Stimulated activated CD8-positive, alpha-beta memory T cell treated with anti-CD3 and anti-CD28 coated beads, Interleukin-12 subunit alpha, Interleukin-12 subunit beta, amount 100 ng/mL, for 24 hours (primary cell): Measurements from ENCODE around the gene TCF7L1.
"Not testable (repeated sequence)": the region's sequence is repeated elsewhere in the genome, so short reads cannot be mapped to it uniquely, and the experiment has no call there.

Source experiments
- DNase-seq: peaks from one replicate; pipeline ENCODE4 v3.0.0-alpha.2; 2020; ENCODE audit errors: extremely low read depth

The TCF7L1 gene, protein sequence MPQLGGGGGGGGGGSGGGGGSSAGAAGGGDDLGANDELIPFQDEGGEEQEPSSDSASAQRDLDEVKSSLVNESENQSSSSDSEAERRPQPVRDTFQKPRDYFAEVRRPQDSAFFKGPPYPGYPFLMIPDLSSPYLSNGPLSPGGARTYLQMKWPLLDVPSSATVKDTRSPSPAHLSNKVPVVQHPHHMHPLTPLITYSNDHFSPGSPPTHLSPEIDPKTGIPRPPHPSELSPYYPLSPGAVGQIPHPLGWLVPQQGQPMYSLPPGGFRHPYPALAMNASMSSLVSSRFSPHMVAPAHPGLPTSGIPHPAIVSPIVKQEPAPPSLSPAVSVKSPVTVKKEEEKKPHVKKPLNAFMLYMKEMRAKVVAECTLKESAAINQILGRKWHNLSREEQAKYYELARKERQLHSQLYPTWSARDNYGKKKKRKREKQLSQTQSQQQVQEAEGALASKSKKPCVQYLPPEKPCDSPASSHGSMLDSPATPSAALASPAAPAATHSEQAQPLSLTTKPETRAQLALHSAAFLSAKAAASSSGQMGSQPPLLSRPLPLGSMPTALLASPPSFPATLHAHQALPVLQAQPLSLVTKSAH

GRCh38 chr2:85132834-85133637 is at the start of gene TCF7L1:
TSS of gene TCF7L1 (plus strand) at chr2:85133392. CDS start at chr2:85133685, 293 bp downstream.
- DNase-seq, result no peak

DNA sequence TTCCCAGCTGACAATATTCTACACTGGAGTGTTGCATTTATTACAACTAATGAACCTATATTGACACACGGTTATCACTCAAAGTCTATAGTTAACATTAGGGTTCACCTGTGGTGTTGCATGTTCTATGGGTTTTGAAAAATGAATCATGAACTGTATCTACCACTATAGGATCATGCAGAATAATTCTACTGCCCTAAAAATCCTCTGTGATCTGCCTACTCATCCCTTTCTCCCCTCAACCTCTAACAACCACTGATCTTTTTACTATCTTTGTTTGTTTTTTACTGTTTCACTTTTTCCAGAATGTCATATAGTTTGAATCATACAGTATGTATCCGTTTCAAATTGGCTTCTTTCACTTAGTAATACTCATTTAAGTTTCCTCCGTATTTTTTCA is 47.6 kb upstream of the TCF7L1 start:
- no peak for DNase-seq

DNA sequence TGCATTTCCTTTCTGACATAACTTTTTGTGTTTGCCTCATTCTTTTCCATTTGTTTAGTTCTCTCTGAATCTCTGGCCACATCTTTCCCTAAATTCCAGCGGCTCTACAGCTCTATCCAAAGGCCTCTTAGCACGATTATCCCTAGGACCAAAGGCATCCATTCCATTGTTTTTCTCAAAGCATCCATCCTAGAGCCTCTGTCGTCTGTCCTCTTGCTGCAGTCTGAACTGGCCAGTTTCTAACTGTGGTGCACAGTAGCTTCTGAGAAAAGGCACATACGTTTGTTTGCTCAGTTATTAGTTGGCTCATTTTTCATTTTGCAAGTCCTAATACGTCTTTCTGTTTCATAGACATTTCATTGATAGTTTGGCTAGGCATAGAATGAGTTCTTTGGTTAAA is 45.7 kb upstream of the TCF7L1 start:
- DNase-seq, result no peak

GRCh38 chr2:85088921-85089320 is 44.3 kb upstream of the TCF7L1 start:
- DNase-seq, result no peak

DNA sequence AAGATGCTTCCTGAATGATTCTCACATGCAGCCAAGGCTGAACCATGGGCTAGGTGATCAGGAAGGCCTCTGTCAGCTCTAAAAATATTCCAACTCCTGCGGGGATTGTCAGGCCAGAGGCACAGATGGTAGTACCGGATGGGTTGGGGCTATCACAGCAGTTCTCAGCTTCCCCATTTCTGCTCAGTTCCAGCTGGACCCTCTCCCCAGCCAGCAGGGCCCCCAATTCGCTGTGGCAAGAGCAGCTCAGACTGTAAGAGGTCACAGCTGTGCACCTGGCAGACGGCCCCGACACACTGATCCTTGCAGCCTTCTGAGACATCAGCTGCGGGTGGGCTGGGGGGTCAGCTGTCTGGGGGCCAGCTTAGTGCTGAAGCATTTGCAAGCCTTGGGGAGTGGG is 43.6 kb upstream of the TCF7L1 start:
- DNase-seq, result no peak

DNA sequence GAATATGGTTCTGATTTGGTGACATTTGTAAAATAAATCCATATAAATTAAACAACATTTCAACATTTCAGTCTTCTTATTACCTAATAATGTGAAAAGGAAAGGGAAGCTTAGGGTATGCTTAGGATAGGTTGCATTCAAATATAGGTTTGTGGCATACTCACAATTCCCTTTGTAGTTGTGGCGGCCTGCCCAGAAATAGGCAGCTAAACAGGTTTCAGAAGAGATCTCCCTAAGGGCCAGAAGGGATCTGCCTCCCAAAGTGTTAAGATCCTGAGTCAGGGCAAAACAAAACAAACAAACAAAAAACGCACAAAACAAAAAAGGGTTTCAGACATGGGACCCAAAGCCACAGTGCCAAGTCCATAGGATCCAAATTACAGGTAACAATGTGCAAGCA is 41.4 kb upstream of the TCF7L1 start:
- DNase-seq, result no peak

DNA sequence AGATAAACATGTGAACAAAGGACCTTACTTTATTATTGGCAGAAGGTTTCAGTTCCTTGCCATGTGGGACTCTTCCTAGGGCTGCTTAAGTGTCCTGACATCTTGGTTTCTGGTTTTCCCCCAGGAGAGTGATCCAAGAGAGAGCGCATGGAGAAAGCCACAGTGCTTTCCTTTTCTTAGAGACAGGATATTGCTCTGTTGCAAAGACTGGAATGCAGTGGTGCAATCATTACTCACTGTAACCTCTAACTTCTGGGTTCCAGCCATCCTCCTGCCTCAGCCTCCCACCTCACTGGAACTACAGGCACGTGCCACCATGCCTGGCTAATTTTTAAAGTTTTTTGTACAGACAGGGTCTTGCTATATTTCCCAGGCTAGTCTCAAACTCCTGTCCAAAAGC is 38.1 kb upstream of the TCF7L1 start:
- DNase-seq, result no peak

DNA sequence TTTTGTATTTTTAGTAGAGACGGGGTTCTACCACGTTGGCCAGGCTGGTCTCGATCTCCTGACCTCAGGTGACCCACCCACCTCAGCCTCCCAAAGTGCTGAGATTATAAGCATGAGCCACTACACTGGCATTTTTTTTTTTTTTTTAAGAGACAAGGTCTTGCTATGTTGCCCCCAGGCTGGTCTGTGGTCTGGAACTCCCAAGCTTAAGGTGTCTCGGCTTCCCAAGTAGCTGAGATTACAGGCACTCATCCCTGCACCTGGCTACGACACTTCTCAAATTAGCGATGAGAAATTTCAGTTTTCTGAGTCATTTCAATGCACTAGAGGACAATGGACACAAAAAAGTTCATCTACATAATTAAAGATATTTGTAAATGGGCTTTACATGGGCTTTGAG is 36.6 kb upstream of the TCF7L1 start:
- no peak for DNase-seq

DNA sequence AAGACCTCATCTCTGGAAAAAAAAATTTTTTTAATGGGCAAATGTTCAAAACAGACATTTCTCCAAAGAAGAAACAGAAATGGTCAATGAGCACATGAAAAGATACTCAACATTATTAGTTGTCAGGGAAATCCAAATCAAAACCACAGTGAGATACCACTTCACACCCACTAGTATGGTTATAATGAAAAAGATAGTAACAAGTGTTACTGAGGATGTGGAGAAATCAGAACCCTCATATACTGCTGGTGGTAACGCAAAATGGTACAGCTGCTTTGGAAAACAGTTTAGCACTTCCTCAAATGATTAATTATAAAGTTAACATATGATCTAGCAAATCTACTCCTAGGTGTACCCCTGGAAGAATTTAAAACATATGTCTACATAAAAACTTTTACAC is 29.0 kb upstream of the TCF7L1 start:
- DNase-seq, result no peak

DNA sequence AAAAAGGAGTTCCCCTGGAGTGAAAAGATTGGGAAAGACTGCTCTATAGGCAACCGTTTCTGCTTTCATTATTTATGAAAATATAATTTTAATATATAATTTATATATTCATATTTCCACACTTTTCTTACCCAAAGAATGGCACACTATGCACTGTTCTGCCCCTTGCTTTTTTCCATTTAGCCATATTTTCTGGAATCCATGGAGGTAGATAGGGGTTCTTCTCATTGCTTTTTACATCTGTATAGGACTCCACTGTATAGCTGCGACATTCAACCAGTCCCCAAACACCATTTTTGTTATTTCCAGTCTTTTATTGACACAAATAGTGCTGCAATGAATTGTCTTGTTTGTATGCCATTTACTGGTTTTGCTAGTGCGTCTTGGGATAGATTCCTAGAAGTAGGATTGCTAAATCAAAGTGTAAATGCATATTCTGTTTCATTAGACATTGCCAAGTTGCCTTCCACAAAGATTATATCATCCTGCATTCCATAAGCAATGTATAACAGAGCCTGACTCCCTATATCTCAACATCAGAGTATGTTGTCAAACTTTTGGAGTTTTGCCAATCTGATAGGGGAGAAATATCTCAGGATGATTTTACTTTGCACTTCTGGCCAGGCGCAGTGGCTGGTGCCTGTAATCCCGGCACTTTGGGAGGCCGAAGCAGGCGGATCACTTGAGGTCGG is 26.6 kb upstream of the TCF7L1 start:
- no peak for DNase-seq

- no peak for DNase-seq
Observed at GRCh38 chr2:85110991-85111560, 22.1 kb upstream of the TCF7L1 start.

DNA sequence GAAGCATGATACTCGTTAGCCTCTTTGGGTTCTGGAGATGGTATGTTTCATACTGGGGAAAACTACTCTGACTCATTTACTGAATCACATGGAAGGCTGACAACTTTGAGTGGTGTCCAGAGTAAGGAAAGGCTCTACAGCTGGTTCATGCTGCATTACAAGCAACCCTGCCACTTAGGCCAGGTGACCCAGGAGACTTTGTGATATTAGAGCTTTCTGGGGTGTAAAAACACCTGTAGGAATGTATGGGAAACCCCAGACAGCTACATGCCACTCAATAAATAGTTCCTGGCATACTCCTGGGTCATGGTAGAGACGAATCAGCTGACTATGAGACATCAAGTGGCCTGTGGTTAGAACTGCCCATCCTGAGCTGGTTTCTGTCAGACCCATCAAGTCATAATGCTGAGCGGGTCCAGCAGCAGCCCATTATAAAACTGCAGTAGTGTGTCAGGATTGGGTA is 21.3 kb upstream of the TCF7L1 start:
- DNase-seq, result no peak

GRCh38 chr2:85112906-85113625 is 20.1 kb upstream of the TCF7L1 start:
- no peak for DNase-seq

DNA sequence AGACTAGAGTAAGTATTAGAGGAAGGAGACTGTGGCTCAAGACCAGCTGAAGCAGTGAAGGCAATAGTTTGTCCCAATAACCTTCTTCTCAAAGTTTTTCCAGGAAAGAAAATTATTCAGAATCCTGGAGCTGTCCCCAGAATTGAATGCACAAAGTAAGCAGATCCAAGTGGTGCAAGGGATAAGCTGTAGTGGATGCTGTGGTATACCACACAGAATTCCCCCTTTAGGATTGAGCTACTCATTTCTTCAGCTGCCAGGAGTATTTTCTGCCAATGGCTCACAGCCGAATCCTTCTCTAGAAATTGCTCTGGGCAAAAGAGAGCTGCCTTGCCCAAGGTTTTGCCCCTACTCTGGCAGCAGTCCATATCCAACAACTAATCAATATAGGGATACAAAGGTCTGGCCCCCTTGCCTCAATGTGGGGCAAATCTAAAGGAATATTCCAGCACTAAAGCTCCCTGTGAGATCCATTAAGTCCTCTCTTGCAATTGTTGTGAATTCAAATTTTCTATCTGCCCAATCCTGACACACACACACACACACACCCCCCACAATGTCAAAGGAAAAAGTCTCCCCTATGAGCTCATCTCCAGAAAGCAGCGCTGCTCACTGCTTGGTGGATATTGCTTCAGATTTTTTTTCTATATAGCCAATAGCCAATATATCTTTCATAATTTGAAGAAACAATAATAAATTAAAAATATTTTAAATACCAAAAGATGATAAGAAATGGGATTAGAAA is 18.4 kb upstream of the TCF7L1 start:
- no peak for DNase-seq

DNA sequence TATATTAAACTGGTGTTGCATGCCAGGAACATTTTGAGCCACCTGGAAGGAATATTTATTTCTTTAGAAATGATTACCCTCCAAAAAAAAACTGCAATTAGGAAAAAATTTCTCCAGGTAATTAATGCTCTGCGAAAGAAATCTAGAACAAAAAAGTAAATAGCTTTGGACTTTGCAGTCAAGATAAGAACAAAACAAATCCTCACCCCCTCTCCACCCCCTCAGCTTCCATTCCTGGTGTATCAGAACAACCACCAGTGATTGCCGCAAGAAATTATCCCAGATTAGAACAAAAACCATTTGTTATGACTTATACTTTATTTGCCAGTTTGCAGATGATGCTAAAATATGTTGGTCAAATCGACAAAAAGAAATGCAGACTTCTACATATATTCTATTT is 17.0 kb upstream of the TCF7L1 start:
- no peak for DNase-seq

- DNase-seq, result no peak
Observed at GRCh38 chr2:85119900-85120299, 13.3 kb upstream of the TCF7L1 start.

- DNase-seq, result no peak
Observed at GRCh38 chr2:85120363-85120762, 12.8 kb upstream of the TCF7L1 start.

DNA sequence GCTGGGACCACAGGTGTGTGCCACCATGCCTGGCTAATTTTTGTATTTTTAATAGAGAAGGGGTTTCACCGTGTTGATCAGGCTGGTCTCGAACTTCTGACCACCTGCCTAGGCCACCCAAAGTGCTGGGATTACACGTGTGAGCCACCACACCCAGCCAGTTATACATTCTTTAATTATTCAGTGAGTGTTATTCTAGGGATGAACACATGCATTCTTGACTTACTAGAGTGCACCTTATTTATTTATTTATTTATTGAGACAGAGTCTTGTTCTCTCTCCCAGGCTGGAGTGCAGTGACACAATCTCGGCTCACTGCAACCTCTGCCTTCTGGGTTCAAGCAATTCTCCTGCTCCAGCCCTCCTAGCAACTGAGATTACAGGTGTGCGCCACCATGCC is 6.7 kb upstream of the TCF7L1 start:
- DNase-seq, result not testable (repeated sequence)

- DNase-seq, result no peak
Observed at GRCh38 chr2:85129861-85130260, 3.3 kb upstream of the TCF7L1 start.

- no peak for DNase-seq
Observed at GRCh38 chr2:85130407-85130806, 2.8 kb upstream of the TCF7L1 start.
